ENCODE measurements around the gene MAGI2.
"Not testable (repeated sequence)": the region's sequence is repeated elsewhere in the genome, so short reads cannot be mapped to it uniquely, and the experiment has no call there.

MAGI2 gene

GRCh38 chr7:78383096-78383880 is 1070.2 kb downstream of the MAGI2 start:
- no peak for DNase-seq

GRCh38 chr7:78379148-78379547 is 1074.3 kb downstream of the MAGI2 start:
- no peak for DNase-seq

- no peak for DNase-seq
These were observed 1075.9 kb downstream of the MAGI2 start for GRCh38 chr7:78377532-78377931.

GRCh38 chr7:78370936-78371335 is 1082.5 kb downstream of the MAGI2 start:
- DNase-seq, result no peak

GRCh38 chr7:78368771-78369170 is 1084.7 kb downstream of the MAGI2 start:
- no peak for DNase-seq

DNA sequence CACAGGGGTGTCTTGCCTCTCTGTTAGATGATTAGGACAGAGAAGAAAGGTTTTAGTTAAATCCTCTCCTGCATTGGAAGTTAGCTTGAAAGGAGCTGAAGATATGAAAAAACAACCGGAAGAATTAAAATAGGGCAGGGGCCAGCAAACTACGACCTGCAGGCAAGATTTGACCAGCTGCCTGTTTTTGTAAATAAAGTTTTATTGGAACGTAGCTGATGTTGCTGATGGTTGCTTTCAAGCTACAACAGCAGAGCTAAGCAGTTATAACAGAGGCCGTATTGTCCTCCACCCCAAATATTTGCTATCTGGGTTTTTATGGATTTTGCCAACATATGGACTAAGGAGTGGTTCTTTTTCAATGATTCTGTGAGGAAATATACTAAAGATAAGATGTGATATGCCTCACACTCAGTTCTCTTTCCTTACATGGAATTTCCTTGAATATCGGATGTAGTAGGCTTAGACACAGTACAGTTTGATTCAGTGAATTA is 1086.1 kb downstream of the MAGI2 start:
- DNase-seq, result no peak

GRCh38 chr7:78363866-78364265 is 1089.6 kb downstream of the MAGI2 start:
- no peak for DNase-seq

- DNase-seq, result no peak
These were observed 1093.6 kb downstream of the MAGI2 start for GRCh38 chr7:78359836-78360235.

DNA sequence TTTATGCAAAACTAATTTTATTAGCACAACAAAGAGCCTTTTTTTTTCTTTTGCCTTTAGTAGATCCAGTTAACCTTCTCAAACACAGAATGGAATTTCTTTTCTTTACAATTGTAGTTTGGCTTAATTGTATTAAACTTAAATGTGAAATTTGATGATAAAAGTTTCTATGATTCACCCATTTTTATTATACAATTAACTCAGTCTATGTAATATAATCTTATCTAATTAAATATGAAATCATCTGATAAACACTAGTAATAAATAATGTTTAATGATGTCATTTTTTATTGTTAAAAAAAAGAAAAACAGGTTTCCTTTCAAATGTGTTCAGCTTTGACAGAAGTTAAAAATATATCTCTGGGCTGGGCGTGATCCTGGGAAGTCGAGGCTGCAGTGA is 1095.8 kb downstream of the MAGI2 start:
- DNase-seq, result no peak

- no peak for DNase-seq
These were observed 1097.6 kb downstream of the MAGI2 start for GRCh38 chr7:78355834-78356233.

- DNase-seq, result no peak
These were observed 1102.5 kb downstream of the MAGI2 start for GRCh38 chr7:78350926-78351325.

GRCh38 chr7:78350391-78350790 is 1103.1 kb downstream of the MAGI2 start:
- DNase-seq, result no peak

DNA sequence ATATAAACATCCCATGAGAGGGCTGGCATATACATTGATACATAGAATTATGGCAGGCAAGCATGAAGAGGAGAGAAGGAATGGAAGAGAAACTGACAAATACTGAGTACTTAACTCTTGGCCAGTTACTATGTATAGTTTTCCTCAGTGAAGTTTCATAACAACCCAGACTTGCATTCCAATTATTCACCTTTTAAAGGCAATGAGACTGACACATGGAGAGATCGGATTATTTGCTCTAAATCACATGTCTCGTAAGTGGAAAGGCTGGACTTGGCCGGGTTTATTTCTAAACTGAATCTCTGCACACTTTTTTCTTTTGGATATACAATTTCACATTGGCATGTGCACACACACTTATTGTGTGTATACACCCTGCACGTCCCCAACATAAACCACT is 1106.6 kb downstream of the MAGI2 start:
- no peak for DNase-seq

GRCh38 chr7:78345979-78346378 is 1107.5 kb downstream of the MAGI2 start:
- no peak for DNase-seq

- no peak for DNase-seq
These were observed 1108.1 kb downstream of the MAGI2 start for GRCh38 chr7:78345293-78345911.

DNA sequence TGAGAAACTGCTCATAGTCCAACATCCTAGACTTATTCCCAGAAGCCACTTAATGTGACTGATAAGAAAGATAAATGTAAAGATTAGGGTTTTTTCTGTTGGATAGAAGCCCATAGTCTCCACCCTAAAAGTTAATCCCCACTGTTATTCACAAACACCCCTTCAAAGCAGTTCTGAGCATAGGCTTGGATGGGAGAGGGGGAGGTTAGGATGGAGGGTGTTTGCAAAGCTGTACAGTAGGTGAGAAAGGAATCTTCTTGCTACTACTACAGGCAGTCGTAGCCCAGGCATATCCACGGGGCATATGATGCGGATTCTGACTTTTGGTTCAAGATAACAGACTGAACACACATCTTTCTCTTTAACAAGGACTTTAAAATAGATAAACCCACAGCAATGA is 1119.0 kb downstream of the MAGI2 start:
- no peak for DNase-seq

DNA sequence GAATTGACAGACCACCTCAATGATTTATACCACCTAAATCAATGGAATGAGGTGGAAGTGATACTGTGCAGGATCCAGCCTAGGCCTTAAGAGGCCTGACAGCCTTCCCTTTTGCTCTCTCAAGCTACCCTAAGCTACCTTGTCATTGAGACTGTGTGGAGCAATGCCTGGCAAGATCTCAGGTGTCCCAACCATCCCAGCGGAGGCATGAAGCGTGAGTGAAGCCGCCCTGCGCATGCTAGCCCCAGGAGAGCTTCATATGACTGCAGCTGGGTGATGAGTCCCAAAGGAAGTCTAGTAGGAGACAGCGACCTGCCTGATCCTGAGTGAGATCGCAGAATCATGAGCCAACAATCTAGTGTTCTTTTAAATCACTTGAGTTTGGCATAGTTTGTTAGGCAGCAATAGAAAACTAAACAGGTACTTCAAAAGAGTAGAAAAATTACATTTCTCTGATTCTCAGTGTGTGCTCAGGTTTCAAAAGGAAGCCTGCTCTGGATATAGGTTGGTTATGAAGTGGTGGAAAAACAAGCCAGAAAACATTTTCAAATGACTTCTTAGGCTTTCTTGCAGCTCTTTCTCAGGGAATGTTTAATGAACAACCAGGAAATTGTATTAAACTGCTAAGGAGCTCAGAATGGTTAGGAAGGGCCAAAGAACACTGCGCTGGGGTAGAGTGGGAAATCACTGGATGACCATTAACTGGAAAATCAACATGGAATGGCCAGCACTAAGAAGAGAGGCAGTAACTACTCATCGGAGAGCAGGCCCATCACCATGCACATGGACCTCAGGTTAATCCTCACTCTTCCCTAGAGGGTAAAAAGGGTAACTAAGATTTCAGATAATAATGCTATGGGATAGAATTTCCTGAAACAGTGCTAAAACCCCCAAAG is 1119.7 kb downstream of the MAGI2 start:
- DNase-seq, result no peak

DNA sequence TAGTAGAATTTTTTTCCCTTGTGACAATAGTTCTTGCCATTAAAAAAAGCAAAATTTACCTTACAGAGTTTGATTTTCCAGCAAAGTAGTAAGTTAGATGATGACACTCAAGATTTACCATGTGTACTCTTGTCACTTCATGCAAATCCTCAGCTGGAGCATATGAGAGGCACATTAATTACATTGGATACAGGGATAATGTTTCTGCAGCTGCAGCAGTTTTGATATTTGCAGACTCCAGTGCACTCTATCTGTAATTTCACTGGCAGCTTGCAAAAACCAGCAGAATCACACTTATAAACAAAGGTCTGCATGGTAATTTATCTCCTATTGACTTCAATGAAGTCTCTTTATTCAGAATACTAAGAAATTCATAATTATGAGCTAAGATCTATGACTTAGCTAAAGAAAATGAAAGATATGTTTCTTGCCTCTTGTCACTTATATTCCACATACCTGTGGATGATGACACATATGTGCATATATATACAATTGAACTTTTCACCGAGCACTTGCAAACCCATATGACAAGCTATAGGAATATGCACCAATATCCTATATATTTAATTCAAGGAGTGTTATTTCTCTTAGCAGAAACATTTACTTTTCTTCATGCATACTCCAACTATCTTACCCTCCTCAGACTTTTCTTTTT is 1124.3 kb downstream of the MAGI2 start:
- no peak for DNase-seq

DNA sequence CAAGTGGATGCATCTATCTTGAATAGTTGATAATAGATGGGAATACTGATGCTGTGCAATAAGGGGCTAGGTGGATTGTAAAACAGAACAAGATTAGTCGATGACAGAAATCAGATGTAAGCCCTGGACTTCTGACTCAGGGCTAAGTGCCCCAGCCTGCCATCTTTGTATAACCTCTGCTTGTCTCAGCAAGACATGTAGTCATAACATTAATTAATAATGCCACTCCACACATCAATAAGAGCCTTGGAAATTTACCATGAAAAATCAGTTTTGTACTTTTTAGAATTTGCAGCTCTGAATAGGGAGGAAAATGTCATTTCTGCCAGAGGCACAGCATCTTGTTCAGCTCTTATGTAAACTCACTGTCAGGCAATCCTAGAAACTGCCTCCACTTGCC is 1125.7 kb downstream of the MAGI2 start:
- DNase-seq, result no peak

GRCh38 chr7:78326876-78327275 is 1126.6 kb downstream of the MAGI2 start:
- DNase-seq, result no peak

DNA sequence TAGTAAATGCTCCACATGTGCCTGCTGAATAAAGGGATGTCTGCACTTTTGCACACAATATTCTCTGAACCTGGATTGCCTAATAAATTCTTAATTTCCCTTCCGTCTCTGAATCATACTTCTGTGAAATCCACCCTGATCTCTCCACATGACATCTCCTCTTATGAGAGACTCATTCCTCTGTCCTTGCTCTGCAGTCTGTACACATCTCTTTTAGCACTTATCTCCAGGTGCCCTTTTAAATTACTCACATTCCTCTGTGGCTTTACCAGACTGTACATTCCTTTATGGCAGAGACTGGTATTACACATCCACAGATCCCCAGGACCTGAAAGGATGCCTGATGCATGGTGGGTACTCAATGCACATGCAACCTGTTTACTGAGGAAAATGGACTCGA is 1127.3 kb downstream of the MAGI2 start:
- no peak for DNase-seq

DNA sequence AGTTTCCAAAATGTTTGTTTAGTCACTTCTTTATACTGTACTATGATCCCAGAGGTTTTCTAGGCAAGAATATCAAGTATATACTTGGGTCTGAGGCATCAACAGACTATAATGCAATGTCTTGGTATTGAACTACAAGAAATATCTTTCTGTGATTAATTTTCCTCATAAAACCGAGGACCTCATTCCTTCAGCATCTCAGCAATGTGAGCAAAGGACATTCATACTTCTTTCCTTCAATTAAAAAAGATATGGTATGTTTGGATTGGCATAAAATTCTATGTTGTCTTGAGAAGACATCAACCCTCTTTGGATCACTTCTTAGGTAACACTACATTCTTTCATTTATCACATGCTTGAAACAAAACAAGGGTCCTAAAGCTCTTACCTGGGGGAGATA is 1130.3 kb downstream of the MAGI2 start:
- no peak for DNase-seq

DNA sequence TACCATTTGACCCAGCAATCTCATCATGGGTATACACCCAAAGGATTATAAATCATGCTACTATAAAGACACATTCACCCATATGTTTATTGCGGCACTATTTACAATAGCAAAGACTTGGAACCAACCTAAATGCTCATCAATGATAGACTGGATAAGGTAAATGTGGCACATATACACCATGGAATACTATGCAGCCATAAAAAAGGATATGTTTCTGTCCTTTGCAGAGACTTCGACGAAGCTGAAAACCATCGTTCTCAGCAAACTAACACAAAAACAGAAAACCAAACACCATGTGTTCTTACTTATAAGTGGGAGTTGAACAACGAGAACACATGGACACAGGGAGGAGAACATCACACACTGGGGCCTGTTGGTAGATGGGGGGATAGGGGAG is 1131.2 kb downstream of the MAGI2 start:
- DNase-seq, result not testable (repeated sequence)

All from inflammatory macrophage treated with lipopolysaccharide for 1 hour (primary cell).